GM12878 (cell line): ENCODE results near the gene YIF1A. TPM values are rescaled to one million over a fixed set of nuclear protein-coding genes. Genes with fewer than 3 reads are reported as not detected.
A peak's percentile ranks its signal among the peaks of the same experiment; 100 is the strongest.

Source experiments
- ATAC-seq: fragments of 200-7000 bp; cut with Tn5 transposase; 3 replicates; pipeline ENCODE4 v1.9.1; 2020; ENCODE audit warnings: mild to moderate bottlenecking, moderate library complexity
- BruUV-seq: library from RNA; stranded (reverse); fragments of 400-500 nt; replicated peaks from 2 replicates; lab custom pipeline; 2021; lab: Mats Ljungman, UMichigan
- CTCF ChIA-PET: fragments of 300-600 bp; sonication (Branson Sonifier 250); formaldehyde crosslinking; extraction: SDS; loops from one replicate; lab custom pipeline; 2021; ENCODE audit warnings: inconsistent platforms; lab: Yijun Ruan, JAX
- POLR2A ChIA-PET: fragments of 350-600 bp; formaldehyde crosslinking; extraction: SDS; loops from one replicate; lab custom pipeline; 2021; ENCODE audit warnings: inconsistent platforms; lab: Charles Lee
- RAD21 ChIA-PET: fragments of 300-600 bp; sonication (Branson Sonifier 250); formaldehyde crosslinking; loops from one replicate; lab custom pipeline; 2023; ENCODE audit warnings: antibody characterized with exemption; ENCODE audit not compliant: unreplicated experiment; lab: Charles Lee
- SMC1A ChIA-PET: fragments of 300-600 bp; sonication (Branson Sonifier 250); formaldehyde crosslinking; loops from one replicate; lab custom pipeline; 2023; ENCODE audit not compliant: unreplicated experiment, uncharacterized antibody; lab: Charles Lee
- DNase-seq: peaks from one replicate; pipeline ENCODE4 v3.0.0-alpha.2; 2011; ENCODE audit warnings: low read depth, low spot score
- FAIRE-seq: peaks from 3 replicates; lab custom pipeline; 2011; peaks lifted over from hg19 to GRCh38; lab: Jason Lieb, UNC
- H2AFZ ChIP-seq: 2 replicates; pipeline ENCODE4 v1.6.0; 2011; ENCODE audit warnings: low read depth, low read length, control low read depth; ENCODE audit not compliant: control insufficient read depth
- H3K27ac ChIP-seq: 2 replicates; pipeline ENCODE4 v1.5.1; 2011; ENCODE audit warnings: control low read depth; ENCODE audit not compliant: control insufficient read depth, insufficient read depth
- H3K27me3 ChIP-seq, 2 experiments: replicated peaks in 1 of 2; 2 replicates each; pipeline versions ENCODE4 v1.6.0 to v1.6.1; 2011; ENCODE audit warnings: low read length in 1 of 2; ENCODE audit not compliant: control insufficient read depth in 2 of 2, insufficient read depth in 2 of 2
- H3K36me3 ChIP-seq, 2 experiments: 2 replicates each; pipeline ENCODE4 v1.5.1; 2011; ENCODE audit warnings: low read length in 1 of 2; ENCODE audit not compliant: control insufficient read depth in 2 of 2, insufficient read depth in 2 of 2
- H3K4me1 ChIP-seq: 2 replicates; pipeline ENCODE4 v1.6.1; 2011; ENCODE audit warnings: mild to moderate bottlenecking, low read length, moderate library complexity, mixed read lengths; ENCODE audit not compliant: control insufficient read depth, insufficient read depth
- H3K4me2 ChIP-seq: 2 replicates; pipeline ENCODE4 v1.6.0; 2011; ENCODE audit warnings: control low read depth; ENCODE audit not compliant: control insufficient read depth, insufficient read depth
- H3K4me3 ChIP-seq: fragments of 200-600 bp; sonication (generic); 2 replicates; pipeline ENCODE4 v1.5.1; 2016
- H3K79me2 ChIP-seq: 2 replicates; pipeline ENCODE4 v1.6.0; 2011; ENCODE audit warnings: low read length; ENCODE audit not compliant: control insufficient read depth, insufficient read depth
- H3K9ac ChIP-seq: 2 replicates; pipeline ENCODE4 v1.8.0; 2011; ENCODE audit warnings: low read length, control low read depth, mixed read lengths; ENCODE audit not compliant: control insufficient read depth, insufficient read depth
- H3K9me3 ChIP-seq: replicated peaks from 3 replicates; pipeline ENCODE4 v1.5.1; 2011; ENCODE audit warnings: mild to moderate bottlenecking, low read length; ENCODE audit not compliant: control insufficient read depth, insufficient read depth
- H4K20me1 ChIP-seq: 2 replicates; pipeline ENCODE4 v1.6.0; 2011; ENCODE audit not compliant: control insufficient read depth, insufficient read depth
- ASH2L ChIP-seq: fragments of 300-600, 200-600 bp; sonication (generic); IDR thresholded peaks from 2 replicates; pipeline ENCODE4 v1.6.1; 2017; ENCODE audit warnings: low read depth, mild to moderate bottlenecking, borderline replicate concordance
- ATF7 ChIP-seq: fragments of 450-650 bp; IDR thresholded peaks from 2 replicates; pipeline ENCODE4 v1.6.1; 2016; ENCODE audit warnings: low read depth, mild to moderate bottlenecking
- CEBPB ChIP-seq, 2 experiments: fragments of 150-350 bp in 1 of 2; IDR thresholded peaks; 2 replicates each; pipeline ENCODE4 v1.6.1; 2012 to 2014; ENCODE audit warnings: low read depth in 2 of 2, low read length in 2 of 2, borderline replicate concordance in 1 of 2, inconsistent platforms in 1 of 2
- CHD1 ChIP-seq: IDR thresholded peaks from 2 replicates; pipeline ENCODE4 v1.6.1; 2012; ENCODE audit warnings: low read depth, low read length, improper control_type of control experiment
- CUX1 ChIP-seq: IDR thresholded peaks from 2 replicates; pipeline ENCODE4 v1.6.1; 2012; ENCODE audit warnings: improper control_type of control experiment, low read depth, low read length; ENCODE audit not compliant: insufficient replicate concordance
- LARP7 ChIP-seq: fragments of 450-650 bp; IDR thresholded peaks from 2 replicates; pipeline ENCODE4 v1.6.1; 2017; ENCODE audit warnings: mild to moderate bottlenecking
- MAX ChIP-seq: IDR thresholded peaks from 2 replicates; pipeline ENCODE4 v1.6.1; 2012; ENCODE audit warnings: low read depth, low read length, improper control_type of control experiment
- MYB ChIP-seq: fragments of 150-350 bp; IDR thresholded peaks from 2 replicates; pipeline ENCODE4 v1.6.1; 2014; ENCODE audit warnings: mild to moderate bottlenecking, low read depth, low read length, borderline replicate concordance
- RBBP5 ChIP-seq: fragments of 200-600 bp; sonication (generic); conservative IDR thresholded peaks from 2 replicates; pipeline ENCODE4 v1.6.1; 2016
- REST ChIP-seq: IDR thresholded peaks from 2 replicates; pipeline ENCODE4 v1.6.1; 2012; ENCODE audit warnings: mild to moderate bottlenecking, low read depth, low read length
- RFX5 ChIP-seq: IDR thresholded peaks from 2 replicates; pipeline ENCODE4 v1.6.1; 2011; ENCODE audit warnings: low read depth, low read length, improper control_type of control experiment
- YY1 ChIP-seq: IDR thresholded peaks from 2 replicates; pipeline ENCODE4 v1.6.1; 2011; ENCODE audit warnings: low read depth, mild to moderate bottlenecking, low read length
- ZNF274 ChIP-seq: IDR thresholded peaks from one replicate; pipeline ENCODE4 v1.8.0; 2011; ENCODE audit not compliant: insufficient read length, insufficient read depth
- WGBS: methylation state at CpG from one replicate; pipeline ENCODE4 v1.1.6; 2016; ENCODE audit warnings: low lambda C conversion rate; ENCODE audit not compliant: insufficient replicate concordance, insufficient coverage; ENCODE audit errors: missing lambda C conversion rate; 5-methylcytosine and 5-hydroxymethylcytosine counted together
- in situ Hi-C: fragments of 300-500 bp; cut with MboI; formaldehyde crosslinking; loops from 9 replicates; pipeline ENCODE4 v1.14.3; 2018; ENCODE audit warnings: mixed read lengths
- intact Hi-C: fragments of 100-400 bp; cut with micrococcal nuclease; formaldehyde crosslinking; loops from one replicate; pipeline ENCODE4 v1.14.2; 2022; ENCODE audit not compliant: unreplicated experiment
- polyA plus RNA-seq, 11 experiments: library from polyadenylated mRNA; depleted of rRNA in 4 of 11; unstranded in 6 of 11; stranded (reverse) in 5 of 11; fragments of >200 nt; fragmentation: Nextera tagmentation in 4 of 11; fragmentation: Illumina TruSeq in 1 of 11; extraction: Ambion mirVana in 4 of 11; extraction: Trizol in 1 of 11; gene quantifications; 1 replicate in 1 of 11; 2 replicates in 10 of 11; pipeline versions ENCODE4 v1.2.1 to v1.2.3, GENCODE V29; 2011 to 2016; ENCODE audit warnings: inconsistent platforms in 2 of 11, missing spikeins in 2 of 11, low read depth in 1 of 11
- total RNA-seq, 4 experiments: library from RNA; depleted of rRNA in 3 of 4; stranded (reverse); fragments of >200 nt in 3 of 4; fragmentation: Illumina TruSeq in 1 of 4; extraction: Trizol in 1 of 4; gene quantifications; 2 replicates each; pipeline versions ENCODE4 v1.2.1 to v1.2.3, GENCODE V29; 2013 to 2021

Gene YIF1A
- total and polyA plus RNA-seq, 10 of the 15 experiments (the other 5 are each of a cell fraction or from before 2014, with no cell fraction given): 6.6 to 128 (median 71.7) TPM

DNA sequence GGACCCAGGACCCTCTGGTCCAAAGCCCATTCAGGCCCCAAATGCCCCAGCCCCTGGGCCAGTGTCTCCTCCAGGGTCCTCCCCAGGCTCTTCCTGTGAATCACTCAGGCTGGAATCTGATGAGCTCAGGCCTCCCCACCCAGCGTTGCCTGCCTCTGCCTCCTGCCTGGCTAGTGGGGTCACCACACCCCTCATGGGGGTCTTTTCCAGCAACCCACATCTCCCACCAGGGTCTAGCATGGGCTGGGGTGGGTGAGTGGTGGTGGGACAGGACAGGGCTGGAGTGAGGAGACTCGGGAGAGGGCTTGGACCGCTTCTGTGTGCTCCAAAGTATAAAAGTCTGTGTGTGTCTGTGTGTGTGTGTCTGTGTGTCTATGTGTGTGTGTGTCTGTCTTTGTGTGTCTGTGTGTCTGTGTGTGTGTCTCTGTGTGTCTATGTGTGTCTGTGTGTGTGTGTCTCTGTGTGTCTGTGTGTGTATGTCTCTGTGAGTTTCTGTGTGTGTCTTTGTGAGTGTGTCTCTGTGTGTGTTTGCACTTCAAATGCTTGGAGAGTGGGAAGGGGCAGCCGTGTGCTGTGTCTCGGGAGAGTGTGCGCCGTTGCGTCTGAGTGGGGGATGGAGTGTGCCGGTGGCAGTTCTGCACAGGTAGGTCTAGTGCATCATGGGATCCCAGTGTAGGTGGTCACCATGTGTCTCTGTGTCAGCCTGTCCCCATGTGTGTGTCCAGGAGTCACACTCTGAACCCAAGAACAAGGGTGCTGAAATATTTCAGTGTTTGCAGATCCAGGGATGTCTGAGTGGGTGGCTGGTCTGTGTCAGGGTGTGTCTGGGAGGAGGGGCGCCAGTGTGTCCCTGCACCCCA, 38.5 kb upstream of the YIF1A start:
- ChIA-PET CTCF (interaction anchor here (1.5 to 3.8 kb wide), 2 partner anchors 10 to 15 kb away, joined by 6 to 34 read pairs; partner anchors contain the start of gene CD248), SMC1A (interaction anchor here (3.4 kb wide), 1 partner anchor 15 kb away, joined by 12 read pairs; no protein-coding TSS in a partner anchor), RAD21 (interaction anchor here (1.0 kb wide), 2 partner anchors 14 to 16 kb away, joined by 3 to 4 read pairs; no protein-coding TSS in a partner anchor), POLR2A (interaction anchor here (0.7 kb wide), 1 partner anchor 16 kb away, joined by 3 read pairs; no protein-coding TSS in a partner anchor)
- Histone ChIP-seq H4K20me1 (no peaks in the 10 kb centered on the region), H3K27me3 (no peaks in the 10 kb centered on the region; a peak in 1 of 4 replicates), H3K9ac (no peak overlapping the region), H3K4me2 (no peak overlapping the region), H3K27ac (no peak overlapping the region), H3K36me3 (no peaks in the 10 kb centered on the region), H3K79me2 (no peaks in the 10 kb centered on the region), H2AFZ (no peak overlapping the region), H3K4me1 (peaks cover 10% of the 10 kb centered on the region; the same call in 1 of the 2 replicates), H3K9me3 (no peaks in the 10 kb centered on the region), H3K4me3 (no peak overlapping the region)
- intact Hi-C loops (loop anchor here (1.0 to 2.0 kb wide), 2 partner anchors 15 to 105 kb away; no protein-coding TSS in a partner anchor), in situ Hi-C loops (no loop called here)
- 63% methylated on average over 10 of the region's 10 CpGs for WGBS
- ATAC-seq: no peak
- peak; percentile 35 for FAIRE-seq
- DNase-seq: no peak
- no TSS peak for BruUV-seq
- no peak for TF ChIP-seq MYB
- TF ChIP-seq CHD1: no peak
- no peak for TF ChIP-seq CEBPB (IDR thresholded peaks at IDR 0.05; ENCODE audit: borderline replicate concordance in 1 of 2, low read depth in 2 of 2, low read length in 2 of 2)
- TF ChIP-seq YY1: no peak
- TF ChIP-seq REST: no peak
- no peak for TF ChIP-seq MAX
- TF ChIP-seq ZNF274: no peak
- TF ChIP-seq ATF7: no peak
- no peak for TF ChIP-seq ASH2L
- TF ChIP-seq RFX5: no peak
- no peak for TF ChIP-seq RBBP5
- no peak for TF ChIP-seq LARP7
- no peak for TF ChIP-seq CUX1
